Activated CD8-positive, alpha-beta memory T cell treated with anti-CD3 and anti-CD28 coated beads for 36 hours (primary cell): ENCODE data around the gene PTPRM. TPM values are rescaled to one million over a fixed set of nuclear protein-coding genes. Genes with fewer than 3 reads are reported as not detected.

Experiments used
- CTCF ChIA-PET: fragments of 350-600 bp; sonication (Branson Sonifier 250); formaldehyde crosslinking; loops from one replicate; lab custom pipeline; 2021; ENCODE audit warnings: antibody characterized with exemption; lab: Charles Lee
- POLR2A ChIA-PET: fragments of 350-600 bp; sonication (Branson Sonifier 250); formaldehyde crosslinking; loops from one replicate; lab custom pipeline; 2021; ENCODE audit warnings: antibody characterized with exemption; lab: Charles Lee
- total RNA-seq, 2 experiments: library from RNA; stranded (reverse); gene quantifications; one replicate each; pipeline ENCODE4 v1.2.3, GENCODE V29; 2021

The PTPRM gene
- total RNA-seq, 2 experiments from 2014 or later, result 3.5 to 4.1 TPM

DNA sequence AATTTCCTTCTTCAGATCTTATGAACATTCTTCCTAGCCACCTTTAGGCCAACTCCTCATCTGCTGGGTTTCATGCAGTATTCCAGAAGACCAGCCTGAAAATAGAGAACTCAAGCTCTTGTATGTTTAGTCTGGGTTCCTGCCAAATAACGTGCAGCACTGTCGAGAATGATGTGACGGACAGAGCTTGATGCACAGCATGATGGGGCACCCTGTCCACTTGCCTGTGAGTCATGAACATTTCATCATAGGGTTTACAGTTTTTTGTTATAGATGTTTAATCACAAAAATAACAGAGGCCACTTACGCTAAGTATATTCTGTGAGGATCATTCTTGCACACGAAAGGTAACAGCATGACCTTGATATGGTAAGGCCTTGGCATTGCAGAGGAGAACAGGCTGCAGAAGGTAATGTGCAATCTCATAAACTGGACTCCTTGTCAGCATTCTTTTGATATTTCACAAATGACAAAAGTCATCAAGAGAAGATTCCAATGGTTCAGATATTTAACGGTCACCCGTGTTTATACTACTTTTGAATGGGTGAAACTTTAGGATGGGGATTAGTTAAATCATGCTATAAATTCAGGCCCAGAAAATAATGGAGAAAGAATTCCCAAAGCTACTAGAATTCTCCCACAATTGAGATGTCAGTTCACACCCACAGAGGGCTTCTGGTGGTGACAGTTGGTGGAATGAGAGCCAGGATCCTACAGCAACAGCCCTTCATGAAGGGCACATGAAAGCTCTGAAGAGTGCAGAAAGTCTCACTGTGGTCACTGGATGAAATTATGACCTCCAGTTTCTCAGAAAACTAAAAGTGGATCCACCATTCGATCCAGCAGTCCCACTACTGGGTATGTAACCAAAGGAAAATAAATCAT lies 646.0 kb downstream of the PTPRM start:
- POLR2A ChIA-PET, result no interaction called here
- CTCF ChIA-PET, result no interaction called here

GRCh38 chr18:8215741-8216140 lies 648.6 kb downstream of the PTPRM start:
- ChIA-PET POLR2A (no interaction called here), CTCF (no interaction called here)

DNA sequence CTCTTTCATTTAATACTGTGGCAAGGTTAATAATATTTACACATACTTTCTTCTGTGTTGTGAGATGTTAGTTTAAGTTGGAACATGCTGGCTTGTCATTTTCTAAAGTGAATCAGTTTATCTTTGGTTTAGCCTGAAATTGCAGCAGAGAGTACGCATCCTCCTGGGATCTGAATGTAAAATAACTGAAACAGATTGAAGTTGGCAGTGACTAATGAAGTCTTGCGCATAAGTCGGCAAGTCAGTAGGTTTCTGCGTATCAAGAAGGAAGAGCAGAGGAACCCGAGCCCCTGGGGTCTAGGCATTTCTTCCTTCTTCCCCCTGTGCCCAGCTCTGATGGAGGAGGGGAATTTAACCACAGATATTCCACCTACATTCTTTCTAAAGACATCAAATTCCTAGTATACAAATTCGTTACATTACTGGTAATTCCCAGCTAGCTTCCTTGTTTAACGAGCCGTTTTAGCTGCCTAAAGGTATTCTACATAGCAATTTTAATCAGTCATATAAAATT lies 650.0 kb downstream of the PTPRM start:
- ChIA-PET POLR2A (no interaction called here), CTCF (no interaction called here)

DNA sequence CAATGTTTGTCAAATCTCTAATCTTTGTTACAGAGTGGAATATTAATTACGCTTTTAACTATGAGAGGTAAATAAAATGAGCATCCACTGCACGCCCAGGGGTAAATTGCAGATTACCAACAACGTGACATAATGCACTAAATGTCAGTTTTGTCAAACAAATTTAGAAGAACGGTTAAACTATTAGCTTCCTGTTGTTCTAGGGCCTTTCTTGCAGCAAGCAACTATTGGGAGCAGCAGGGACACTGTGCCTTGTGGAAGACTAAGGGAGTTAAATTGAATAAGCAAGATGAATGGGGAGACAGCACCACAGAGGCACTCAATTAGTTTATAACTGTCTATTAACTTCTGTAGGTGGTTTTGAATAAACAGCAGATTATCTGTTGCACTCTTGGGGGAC lies 651.1 kb downstream of the PTPRM start:
- ChIA-PET CTCF (no interaction called here), POLR2A (no interaction called here)

- POLR2A ChIA-PET, result no interaction called here
- CTCF ChIA-PET, result no interaction called here
Observed at GRCh38 chr18:8221452-8221851, 654.3 kb downstream of the PTPRM start.

GRCh38 chr18:8224576-8224975 lies 657.5 kb downstream of the PTPRM start:
- ChIA-PET CTCF (no interaction called here), POLR2A (no interaction called here)

DNA sequence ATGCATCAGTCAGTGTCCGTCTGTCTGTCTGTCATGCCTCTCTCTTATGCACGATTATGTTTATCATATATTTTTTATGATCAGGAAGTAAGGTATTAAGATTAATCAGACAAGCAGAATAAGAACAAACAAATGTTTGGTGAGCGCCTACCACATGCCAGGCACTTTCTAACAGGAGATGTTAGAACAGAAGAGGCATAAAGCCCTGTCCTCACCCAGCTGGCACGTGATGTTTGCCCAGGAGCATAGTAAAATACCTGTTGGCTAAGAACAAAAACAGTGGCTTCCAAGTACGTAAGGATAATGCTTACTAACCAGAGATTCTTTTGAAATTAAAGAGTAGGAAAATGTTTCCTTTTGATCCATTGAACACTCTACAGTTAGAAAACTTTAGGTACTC lies 661.9 kb downstream of the PTPRM start:
- POLR2A ChIA-PET, result no interaction called here
- CTCF ChIA-PET, result no interaction called here

- ChIA-PET POLR2A (no interaction called here), CTCF (no interaction called here)
Observed at GRCh38 chr18:8229787-8230186, 662.7 kb downstream of the PTPRM start.

- POLR2A ChIA-PET, result no interaction called here
- CTCF ChIA-PET, result no interaction called here
Observed at GRCh38 chr18:8231316-8231715, 664.2 kb downstream of the PTPRM start.

GRCh38 chr18:8232791-8233190 lies 665.7 kb downstream of the PTPRM start:
- POLR2A ChIA-PET, result no interaction called here
- CTCF ChIA-PET, result no interaction called here

DNA sequence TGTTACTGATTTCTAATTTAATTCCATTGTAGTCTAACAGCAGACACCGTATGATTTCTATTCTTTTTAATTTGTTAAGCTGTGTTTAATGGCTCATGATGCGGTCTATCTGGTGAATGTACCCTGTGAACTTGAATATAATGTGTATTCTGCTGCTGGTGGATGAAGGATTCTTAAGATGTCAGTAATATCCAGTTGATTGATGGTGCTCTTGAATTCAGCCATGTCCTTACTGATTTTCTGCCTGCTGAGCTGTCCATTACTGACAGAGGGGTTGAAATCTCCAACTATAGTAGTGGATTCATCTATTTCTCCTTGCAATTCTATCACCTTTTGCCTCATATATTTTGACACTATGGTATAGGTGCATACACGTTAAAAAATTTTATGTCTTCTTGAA lies 668.8 kb downstream of the PTPRM start:
- ChIA-PET POLR2A (no interaction called here), CTCF (no interaction called here)

DNA sequence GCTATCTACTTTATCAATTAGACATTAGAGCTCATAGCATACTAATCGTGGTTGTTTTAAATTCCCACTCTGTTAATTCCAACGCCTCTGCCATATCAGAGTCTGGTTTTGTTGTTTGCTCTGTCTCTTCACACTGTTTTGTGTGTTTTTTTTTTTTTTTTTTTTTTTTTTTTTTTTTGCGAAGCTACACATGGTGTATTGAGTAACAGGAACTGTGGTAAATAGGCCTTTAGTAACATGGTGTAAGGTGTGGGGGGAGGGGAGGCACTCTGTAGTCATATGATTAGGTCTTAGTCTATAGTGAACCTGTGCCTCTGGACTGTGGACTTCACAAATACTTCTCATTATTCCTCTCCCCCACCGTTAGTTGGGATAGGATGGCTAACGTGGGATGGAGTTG lies 671.4 kb downstream of the PTPRM start:
- POLR2A ChIA-PET, result no interaction called here
- CTCF ChIA-PET, result no interaction called here

GRCh38 chr18:8241731-8242130 lies 674.6 kb downstream of the PTPRM start:
- POLR2A ChIA-PET, result no interaction called here
- CTCF ChIA-PET, result no interaction called here

DNA sequence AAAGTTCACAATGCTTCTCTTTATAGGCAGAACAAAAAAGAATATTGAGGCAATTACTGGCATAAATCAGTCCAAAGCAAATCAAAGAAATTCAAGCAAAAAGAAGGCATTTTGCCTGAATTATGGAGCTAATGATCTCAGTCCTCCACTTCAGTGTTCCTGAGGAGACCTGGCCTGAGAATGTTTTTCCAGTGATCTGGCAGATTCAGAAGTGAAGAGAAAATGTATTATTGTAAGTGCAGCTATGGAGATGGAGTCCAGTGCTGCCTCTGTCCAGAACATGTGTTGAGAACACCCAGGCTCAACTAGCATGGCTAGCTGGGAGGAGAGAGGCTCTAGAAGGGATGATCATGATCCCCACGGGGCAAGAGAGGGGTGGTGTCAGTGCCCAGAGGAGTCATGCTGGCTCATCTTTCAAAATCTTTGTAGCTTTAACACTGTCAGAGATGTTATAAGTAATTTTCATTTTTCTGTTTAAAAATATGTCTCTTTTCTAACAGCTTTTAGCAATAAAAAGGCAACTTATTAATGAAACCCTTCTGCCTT lies 675.1 kb downstream of the PTPRM start:
- CTCF ChIA-PET, result no interaction called here

GRCh38 chr18:8247700-8248099 lies 680.6 kb downstream of the PTPRM start:
- ChIA-PET POLR2A (no interaction called here), CTCF (no interaction called here)

More for the DNA sequence above, 675.1 kb downstream of the PTPRM start:
- POLR2A ChIA-PET, result no interaction called here

GRCh38 chr18:8248576-8248975 lies 681.5 kb downstream of the PTPRM start:
- CTCF ChIA-PET, result no interaction called here
- POLR2A ChIA-PET, result interaction anchor here (0.6 kb wide), 1 partner anchor 55 kb away, joined by 4 read pairs; no protein-coding TSS in a partner anchor

- CTCF ChIA-PET, result no interaction called here
- POLR2A ChIA-PET, result no interaction called here
Observed at GRCh38 chr18:8249811-8250210, 682.7 kb downstream of the PTPRM start.

GRCh38 chr18:8252371-8252770 lies 685.3 kb downstream of the PTPRM start:
- CTCF ChIA-PET, result no interaction called here
- POLR2A ChIA-PET, result no interaction called here

DNA sequence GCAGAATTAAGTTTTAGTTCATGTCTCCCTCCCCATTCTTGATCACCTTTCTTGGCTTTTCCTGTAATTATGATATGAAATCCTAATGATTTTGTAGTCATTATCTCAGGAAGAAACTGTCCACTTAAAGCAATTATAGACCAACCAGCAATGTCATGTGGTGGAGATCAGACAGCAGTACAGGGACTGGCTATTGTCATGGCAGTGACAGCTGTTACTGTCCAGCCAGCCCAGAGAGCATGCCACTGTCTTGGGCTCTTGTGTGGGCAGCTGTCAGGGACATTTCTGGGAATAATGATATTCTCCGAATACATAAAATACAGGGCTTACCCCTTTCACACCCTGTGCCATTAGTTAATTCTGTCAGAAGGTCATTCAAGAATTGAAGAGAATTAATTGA lies 686.8 kb downstream of the PTPRM start:
- ChIA-PET POLR2A (no interaction called here), CTCF (no interaction called here)

DNA sequence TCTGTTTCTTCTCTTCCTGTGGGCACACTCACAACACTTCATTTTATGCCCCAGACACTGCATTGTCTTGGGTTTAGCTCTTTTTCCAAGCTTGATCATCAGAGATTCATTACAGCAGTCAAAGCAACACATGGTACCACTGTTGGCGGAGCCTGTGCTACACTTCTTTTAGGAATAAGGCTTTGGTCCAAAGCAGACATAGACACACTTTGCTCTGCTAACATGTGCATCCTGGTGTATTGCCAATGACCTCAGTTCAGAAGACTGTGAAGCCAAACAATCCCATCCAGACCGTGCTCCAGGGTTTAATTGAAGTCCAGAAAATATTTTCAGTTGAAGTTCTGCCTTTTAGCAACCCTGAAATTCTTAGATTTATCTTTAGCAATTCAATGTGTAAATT lies 687.5 kb downstream of the PTPRM start:
- POLR2A ChIA-PET, result no interaction called here

GRCh38 chr18:8257851-8258434 lies 690.8 kb downstream of the PTPRM start:
- ChIA-PET POLR2A (no interaction called here), CTCF (no interaction called here)

More for the DNA sequence above, 687.5 kb downstream of the PTPRM start:
- CTCF ChIA-PET, result no interaction called here
